Measurements from ENCODE around the gene RPP25L.
A peak's percentile ranks its signal among the peaks of the same experiment; 100 is the strongest.

The RPP25L gene

DNA sequence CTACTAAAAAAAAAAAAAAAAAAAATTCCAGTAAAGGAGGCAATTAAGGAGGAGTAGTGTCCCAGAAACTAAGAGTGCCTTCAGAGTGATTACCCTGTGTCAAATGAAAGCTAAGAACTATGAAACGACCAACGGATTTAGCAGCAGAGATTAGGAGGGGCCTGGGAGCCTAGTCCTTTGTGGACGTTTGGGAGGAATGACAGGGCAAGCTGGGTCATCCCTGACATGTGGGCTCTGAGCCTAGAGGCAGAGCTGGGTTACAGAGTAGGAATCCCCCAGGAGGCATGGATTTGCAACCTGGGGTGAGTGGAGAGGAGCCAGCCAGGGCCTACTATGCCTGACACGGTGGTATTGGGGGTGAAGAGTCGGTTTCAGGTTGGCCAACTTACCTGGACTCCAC is 21.3 kb upstream of the RPP25L start:
- Histone ChIP-seq H3K14ac (ENCODE audit: low read length) (no peak overlapping the region), H2BK5ac (ENCODE audit: low read depth, low read length, poor library complexity) (no peak overlapping the region), H4K12ac (ENCODE audit: low read depth, low read length) (no peak overlapping the region), H3K4me2 (ENCODE audit: low read length) (no peak overlapping the region), H2AFZ (ENCODE audit: insufficient read depth, low read length, poor library complexity) (no peak overlapping the region), H3K9me3 (ENCODE audit: insufficient read depth, low read depth, low read length) (peaks cover 2% of the 10 kb centered on the region), H3K9ac (ENCODE audit: low read length) (no peak overlapping the region), H4K91ac (ENCODE audit: low read depth, low read length) (no peak overlapping the region), H2BK120ac (ENCODE audit: insufficient read depth, low read length, poor library complexity) (no peak overlapping the region), H2BK12ac (ENCODE audit: low read length) (no peak overlapping the region), H3K4me1 (ENCODE audit: control insufficient read depth in 1 of 2, insufficient read depth in 2 of 2, low read length in 2 of 2) (peaks cover 5 to 16% of the 10 kb centered on the region in 2 experiments), H3K4me3 (ENCODE audit: low read depth, low read length) (no peak overlapping the region), H3K36me3 (ENCODE audit: control insufficient read depth in 1 of 2, insufficient read depth in 2 of 2, low read length in 2 of 2) (peaks cover 3 to 6% of the 10 kb centered on the region in 2 experiments), H3K27me3 (ENCODE audit: insufficient read depth, low read length) (peaks cover 28% of the 10 kb centered on the region), H3K18ac (ENCODE audit: low read length) (no peak overlapping the region), H3K4ac (ENCODE audit: low read depth, low read length) (no peak overlapping the region), H2AK5ac (ENCODE audit: low read length) (no peak overlapping the region), H3K27ac (ENCODE audit: low read depth, low read length) (no peak overlapping the region), H3K23ac (ENCODE audit: low read length) (no peak overlapping the region), H4K8ac (ENCODE audit: low read depth, low read length) (no peak overlapping the region), H3K79me2 (ENCODE audit: control insufficient read depth, insufficient read depth, low read length, poor library complexity) (peaks cover 4% of the 10 kb centered on the region), H3K79me1 (ENCODE audit: low read length) (peaks cover 9% of the 10 kb centered on the region)
- no peak for DNase-seq
- WGBS (ENCODE audit: extremely low coverage, insufficient coverage, insufficient read length), result no CpG with 5 or more reads among the region's 5 CpGs

GRCh38 chr9:34630402-34631154 is 18.7 kb upstream of the RPP25L start:
- H2BK12ac ChIP-seq (ENCODE audit: low read length), result no peak overlapping the region
- no peak overlapping the region for H3K14ac ChIP-seq (ENCODE audit: low read length)
- no peak overlapping the region for H4K8ac ChIP-seq (ENCODE audit: low read depth, low read length)
- no peak overlapping the region for H3K4me2 ChIP-seq (ENCODE audit: low read length)
- H4K12ac ChIP-seq (ENCODE audit: low read depth, low read length), result no peak overlapping the region
- H3K79me2 ChIP-seq (ENCODE audit: control insufficient read depth, insufficient read depth, low read length, poor library complexity), result no peaks in the 10 kb centered on the region
- peaks cover 6% of the 10 kb centered on the region for H3K9me3 ChIP-seq (ENCODE audit: insufficient read depth, low read depth, low read length)
- H3K27ac ChIP-seq (ENCODE audit: low read depth, low read length), result no peak overlapping the region
- H3K27me3 ChIP-seq (ENCODE audit: insufficient read depth, low read length), result peaks cover 46% of the 10 kb centered on the region
- no peak overlapping the region for H3K9ac ChIP-seq (ENCODE audit: low read length)
- H3K4me1 ChIP-seq (ENCODE audit: control insufficient read depth in 1 of 2, insufficient read depth in 2 of 2, low read length in 2 of 2), result peaks cover 0 to 3% of the 10 kb centered on the region in 2 experiments
- H3K4me3 ChIP-seq (ENCODE audit: low read depth, low read length), result no peak overlapping the region
- no peak overlapping the region for H3K23ac ChIP-seq (ENCODE audit: low read length)
- no peak for DNase-seq
- no peak overlapping the region for H2BK120ac ChIP-seq (ENCODE audit: insufficient read depth, low read length, poor library complexity)
- peaks cover under 1 to 4% of the 10 kb centered on the region in 2 experiments for H3K36me3 ChIP-seq (ENCODE audit: control insufficient read depth in 1 of 2, insufficient read depth in 2 of 2, low read length in 2 of 2)
- H2AK5ac ChIP-seq (ENCODE audit: low read length), result no peak overlapping the region
- no peak overlapping the region for H3K18ac ChIP-seq (ENCODE audit: low read length)
- no CpG with 5 or more reads among the region's 5 CpGs for WGBS (ENCODE audit: extremely low coverage, insufficient coverage, insufficient read length)
- no peaks in the 10 kb centered on the region for H3K79me1 ChIP-seq (ENCODE audit: low read length)
- no peak overlapping the region for H2BK5ac ChIP-seq (ENCODE audit: low read depth, low read length, poor library complexity)
- H3K4ac ChIP-seq (ENCODE audit: low read depth, low read length), result no peak overlapping the region
- H2AFZ ChIP-seq (ENCODE audit: insufficient read depth, low read length, poor library complexity), result no peak overlapping the region
- no peak overlapping the region for H4K91ac ChIP-seq (ENCODE audit: low read depth, low read length)

DNA sequence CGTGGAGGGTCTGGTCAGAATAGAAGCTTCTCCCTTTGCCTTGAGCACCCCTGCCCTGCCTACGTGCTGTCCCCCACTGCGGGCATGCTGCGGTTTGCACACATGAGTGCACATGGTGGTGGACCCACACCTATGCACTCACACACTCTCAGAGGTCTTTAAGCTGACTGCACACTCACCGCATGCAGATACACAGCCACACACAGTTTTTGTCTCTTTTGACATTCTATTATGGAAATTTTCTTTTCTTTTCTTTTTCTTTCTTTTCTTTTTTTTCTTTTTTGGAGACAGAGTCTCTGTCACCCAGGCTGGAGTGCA is 17.6 kb upstream of the RPP25L start:
- peaks cover 53% of the 10 kb centered on the region for H3K27me3 ChIP-seq (ENCODE audit: insufficient read depth, low read length)
- H4K12ac ChIP-seq (ENCODE audit: low read depth, low read length), result no peak overlapping the region
- no peak overlapping the region for H3K23ac ChIP-seq (ENCODE audit: low read length)
- no CpG with 5 or more reads among the region's 5 CpGs for WGBS (ENCODE audit: extremely low coverage, insufficient coverage, insufficient read length)
- no peak overlapping the region for H3K27ac ChIP-seq (ENCODE audit: low read depth, low read length)
- H2BK12ac ChIP-seq (ENCODE audit: low read length), result no peak overlapping the region
- H3K14ac ChIP-seq (ENCODE audit: low read length), result no peak overlapping the region
- H3K18ac ChIP-seq (ENCODE audit: low read length), result no peak overlapping the region
- no peak overlapping the region for H2BK120ac ChIP-seq (ENCODE audit: insufficient read depth, low read length, poor library complexity)
- H3K4me1 ChIP-seq (ENCODE audit: control insufficient read depth in 1 of 2, insufficient read depth in 2 of 2, low read length in 2 of 2), result peaks cover 0 to 3% of the 10 kb centered on the region in 2 experiments
- no peak overlapping the region for H3K9ac ChIP-seq (ENCODE audit: low read length)
- H2AFZ ChIP-seq (ENCODE audit: insufficient read depth, low read length, poor library complexity), result no peak overlapping the region
- peaks cover 9% of the 10 kb centered on the region for H3K9me3 ChIP-seq (ENCODE audit: insufficient read depth, low read depth, low read length)
- no peaks in the 10 kb centered on the region for H3K79me2 ChIP-seq (ENCODE audit: control insufficient read depth, insufficient read depth, low read length, poor library complexity)
- DNase-seq, result no peak
- H2BK5ac ChIP-seq (ENCODE audit: low read depth, low read length, poor library complexity), result no peak overlapping the region
- no peak overlapping the region for H3K4ac ChIP-seq (ENCODE audit: low read depth, low read length)
- H3K36me3 ChIP-seq (ENCODE audit: control insufficient read depth in 1 of 2, insufficient read depth in 2 of 2, low read length in 2 of 2), result no peaks in the 10 kb centered on the region
- no peak overlapping the region for H3K4me3 ChIP-seq (ENCODE audit: low read depth, low read length)
- H4K91ac ChIP-seq (ENCODE audit: low read depth, low read length), result no peak overlapping the region
- H2AK5ac ChIP-seq (ENCODE audit: low read length), result no peak overlapping the region
- no peak overlapping the region for H3K4me2 ChIP-seq (ENCODE audit: low read length)
- H3K79me1 ChIP-seq (ENCODE audit: low read length), result no peaks in the 10 kb centered on the region
- no peak overlapping the region for H4K8ac ChIP-seq (ENCODE audit: low read depth, low read length)

DNA sequence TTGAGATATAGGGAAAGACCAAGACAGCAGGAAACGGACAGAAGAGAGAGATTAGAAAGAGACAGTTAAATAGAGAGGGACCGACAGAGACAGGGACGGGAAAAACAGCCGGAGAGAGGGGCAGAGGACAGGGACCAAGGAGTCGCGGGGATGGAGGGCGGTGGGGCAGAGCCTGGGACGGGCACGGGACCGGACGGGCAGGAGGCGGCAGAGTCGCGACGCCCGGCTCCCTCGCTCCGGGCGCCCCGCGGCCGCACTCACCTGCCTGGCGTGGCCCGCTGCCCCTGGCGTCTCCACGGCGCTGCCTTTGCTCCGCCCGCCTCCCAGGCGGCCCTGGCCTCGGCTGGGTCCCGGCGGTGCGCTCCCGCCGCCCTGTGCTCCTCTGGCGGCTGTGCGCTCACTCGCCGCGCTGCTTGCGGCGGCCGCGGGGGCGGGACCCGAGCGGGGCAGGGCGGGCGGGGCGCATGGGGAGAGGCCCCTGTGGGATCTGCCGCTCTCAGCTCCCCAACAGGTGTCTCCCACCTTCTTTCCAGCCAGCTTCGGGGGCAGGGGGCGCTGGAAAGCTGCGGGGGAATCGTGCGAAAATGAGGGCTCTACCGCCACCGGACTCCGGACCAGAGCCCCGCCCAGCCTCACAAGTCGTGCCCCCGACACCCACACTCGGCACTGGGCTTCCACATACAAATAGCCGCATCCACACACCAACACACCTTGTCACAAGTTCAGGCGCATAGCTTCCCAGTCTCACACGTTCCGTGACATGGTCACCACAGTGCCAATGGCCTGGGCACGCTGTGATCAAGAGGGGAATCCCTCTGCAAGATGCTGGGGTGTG is 17.0 kb upstream of the RPP25L start, which contains the start of gene ARID3C:
TSS of gene ARID3C (minus strand) at position 411 of the 835 bp plus-strand sequence. CDS start 1,052 bp downstream, outside the sequence.
- Histone ChIP-seq H4K91ac (ENCODE audit: low read depth, low read length) (no peak within 1 kb of the TSS), H3K23ac (ENCODE audit: low read length) (no peak within 1 kb of the TSS), H3K4me3 (ENCODE audit: low read depth, low read length) (peak within 1 kb of the TSS; percentile 45), H3K4me2 (ENCODE audit: low read length) (peak within 1 kb of the TSS; percentile 59), H3K18ac (ENCODE audit: low read length) (no peak within 1 kb of the TSS), H3K14ac (ENCODE audit: low read length) (no peak within 1 kb of the TSS), H2BK120ac (ENCODE audit: insufficient read depth, low read length, poor library complexity) (no peak within 1 kb of the TSS), H3K27me3 (ENCODE audit: insufficient read depth, low read length) (peaks cover 59% of the 10 kb centered on the region), H2BK5ac (ENCODE audit: low read depth, low read length, poor library complexity) (no peak within 1 kb of the TSS), H3K9ac (ENCODE audit: low read length) (no peak within 1 kb of the TSS), H4K12ac (ENCODE audit: low read depth, low read length) (no peak within 1 kb of the TSS), H3K79me2 (ENCODE audit: control insufficient read depth, insufficient read depth, low read length, poor library complexity) (no peaks in the 10 kb centered on the region), H3K4ac (ENCODE audit: low read depth, low read length) (no peak within 1 kb of the TSS), H3K9me3 (ENCODE audit: insufficient read depth, low read depth, low read length) (peaks cover 11% of the 10 kb centered on the region), H3K4me1 (ENCODE audit: control insufficient read depth in 1 of 2, insufficient read depth in 2 of 2, low read length in 2 of 2) (peaks cover 0 to 3% of the 10 kb centered on the region in 2 experiments), H2BK12ac (ENCODE audit: low read length) (no peak within 1 kb of the TSS), H3K79me1 (ENCODE audit: low read length) (no peaks in the 10 kb centered on the region), H4K8ac (ENCODE audit: low read depth, low read length) (no peak within 1 kb of the TSS), H2AK5ac (ENCODE audit: low read length) (no peak within 1 kb of the TSS), H3K27ac (ENCODE audit: low read depth, low read length) (no peak within 1 kb of the TSS), H3K36me3 (ENCODE audit: control insufficient read depth in 1 of 2, insufficient read depth in 2 of 2, low read length in 2 of 2) (no peaks in the 10 kb centered on the region), H2AFZ (ENCODE audit: insufficient read depth, low read length, poor library complexity) (no peak within 1 kb of the TSS)
- DNase-seq, result peak; percentile 40 to 73
- WGBS (ENCODE audit: extremely low coverage, insufficient coverage, insufficient read length), result no CpG with 5 or more reads among the region's 69 CpGs

Measured in trophoblast cell (in vitro differentiated cells and primary cell).